Stimulated activated CD8-positive, alpha-beta memory T cell treated with anti-CD3 and anti-CD28 coated beads, Interleukin-12 subunit alpha, Interleukin-12 subunit beta, amount 100 ng/mL, for 1 hour (primary cell): ENCODE measurements around the gene TP63.

ENCODE experiments used
- DNase-seq: peaks from one replicate; pipeline ENCODE4 v3.0.0-alpha.2; 2020; ENCODE audit warnings: low read depth

TP63 gene

DNA sequence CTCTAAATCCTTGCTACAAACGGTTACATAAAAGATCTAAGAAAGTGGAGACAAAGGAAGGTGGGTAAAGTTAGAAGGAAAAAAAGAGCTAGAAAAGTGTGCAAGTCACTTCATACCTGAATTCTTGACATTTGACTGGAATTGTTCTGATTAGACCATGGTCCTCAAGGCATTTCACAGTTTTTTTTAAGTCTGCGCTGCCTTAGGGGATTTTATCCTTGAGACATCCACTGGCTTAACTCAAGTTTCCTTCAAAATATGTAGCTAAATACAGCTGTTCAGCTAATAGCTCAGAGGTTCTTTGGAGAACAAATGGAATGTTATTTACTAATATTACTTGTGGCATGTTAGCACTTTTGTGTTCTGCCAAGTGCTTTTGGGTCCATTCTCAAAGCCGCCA lies 236.9 kb downstream of the TP63 start:
- DNase-seq = no peak

DNA sequence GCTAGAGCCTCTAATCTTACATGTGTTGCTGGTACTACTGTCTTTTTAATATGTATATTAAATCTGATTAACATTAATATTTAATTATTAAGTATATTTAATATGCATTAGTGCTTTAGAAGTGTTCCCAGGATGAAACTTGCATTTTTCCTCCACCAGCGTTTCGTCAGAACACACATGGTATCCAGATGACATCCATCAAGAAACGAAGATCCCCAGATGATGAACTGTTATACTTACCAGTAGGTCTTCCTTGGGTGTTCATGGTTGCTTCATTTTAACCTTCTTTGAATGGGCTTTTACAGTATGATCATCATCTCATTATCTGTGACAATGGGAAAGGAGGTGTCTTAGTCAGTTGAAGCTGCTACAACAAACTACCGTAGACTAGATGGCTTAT lies 238.0 kb downstream of the TP63 start:
- DNase-seq = no peak

DNA sequence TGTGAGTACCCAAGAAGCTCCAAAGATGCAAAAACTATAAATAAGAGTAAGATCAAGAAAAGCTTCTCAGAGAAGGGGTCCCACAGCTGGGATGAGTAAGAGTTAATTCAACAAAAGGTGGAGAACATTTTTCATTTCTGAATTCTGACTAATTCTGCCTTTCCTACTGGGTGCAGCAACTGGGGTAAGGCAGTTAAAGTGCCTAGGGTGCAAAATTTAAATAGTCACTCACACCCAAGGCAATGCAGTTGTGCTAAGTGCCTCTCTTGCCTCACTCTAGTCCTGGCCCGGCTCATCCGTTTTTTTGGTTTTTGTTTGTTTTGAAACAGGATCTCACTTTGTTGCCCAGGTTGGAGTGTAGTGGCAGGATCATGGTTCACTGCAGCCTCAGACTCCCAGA lies 240.2 kb downstream of the TP63 start:
- DNase-seq = no peak

DNA sequence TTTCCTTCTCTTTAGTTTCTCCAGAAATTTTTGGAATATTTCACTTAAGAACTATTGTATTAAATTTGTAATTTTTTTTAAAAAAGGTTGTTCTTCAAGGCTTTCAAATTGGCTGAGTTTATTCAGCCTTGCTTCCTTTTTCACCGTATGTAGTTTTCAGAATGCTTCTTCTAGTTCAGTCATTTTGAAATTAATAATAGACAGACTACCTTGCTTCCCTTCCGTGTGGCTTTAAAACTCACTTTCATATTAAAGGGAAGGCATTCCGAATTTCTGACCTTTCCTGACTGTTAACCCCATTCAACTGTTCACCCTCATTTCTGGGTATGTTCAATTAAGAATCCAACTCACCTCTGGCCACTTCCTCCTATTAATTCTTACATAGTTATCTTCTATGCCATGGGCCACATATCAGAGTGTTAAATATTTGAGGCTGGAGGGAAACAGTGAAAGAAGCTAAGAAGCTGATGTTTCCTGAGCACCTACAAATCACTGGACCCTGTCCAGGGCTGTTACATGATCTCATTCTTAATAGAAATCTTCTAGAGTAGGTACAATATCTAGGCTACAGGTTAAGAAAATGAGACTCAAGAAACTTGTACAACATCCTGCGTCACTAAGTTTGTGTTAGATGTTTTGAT lies 252.0 kb downstream of the TP63 start:
- no peak for DNase-seq

DNA sequence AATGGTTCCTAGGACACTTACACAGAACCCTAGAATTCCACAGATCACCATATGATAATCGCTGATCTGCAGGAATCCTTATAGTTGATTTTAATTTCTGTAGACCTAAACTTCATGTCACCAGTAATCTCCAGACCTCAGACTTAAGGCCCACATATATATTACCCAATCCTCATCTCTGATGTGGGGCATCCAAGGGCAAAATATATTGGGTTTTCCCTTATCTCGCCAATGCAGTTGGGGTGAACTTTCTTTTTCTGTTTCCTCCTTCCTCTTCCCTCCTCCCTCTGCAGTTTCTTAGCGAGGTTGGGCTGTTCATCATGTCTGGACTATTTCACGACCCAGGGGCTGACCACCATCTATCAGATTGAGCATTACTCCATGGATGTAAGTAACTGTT lies 259.3 kb downstream of the TP63 start:
- DNase-seq = no peak

DNA sequence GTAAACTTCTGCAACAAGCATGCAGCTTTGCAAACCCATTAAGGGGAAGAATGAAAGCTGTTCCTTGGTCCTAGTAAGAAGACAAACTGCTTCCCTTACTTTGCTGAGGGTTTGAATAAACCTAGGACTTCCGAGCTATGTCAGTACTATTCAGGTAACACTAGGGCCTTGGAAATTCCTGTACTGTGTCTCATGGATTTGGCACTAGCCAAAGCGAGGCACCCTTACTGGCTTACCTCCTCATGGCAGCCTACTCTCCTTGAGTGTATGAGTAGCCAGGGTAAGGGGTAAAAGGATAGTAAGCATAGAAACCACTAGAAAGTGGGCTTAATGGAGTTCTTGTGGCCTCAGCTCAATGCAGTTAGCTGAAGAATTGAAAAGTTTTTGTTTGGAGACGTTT lies 265.3 kb downstream of the TP63 start:
- DNase-seq = no peak

DNA sequence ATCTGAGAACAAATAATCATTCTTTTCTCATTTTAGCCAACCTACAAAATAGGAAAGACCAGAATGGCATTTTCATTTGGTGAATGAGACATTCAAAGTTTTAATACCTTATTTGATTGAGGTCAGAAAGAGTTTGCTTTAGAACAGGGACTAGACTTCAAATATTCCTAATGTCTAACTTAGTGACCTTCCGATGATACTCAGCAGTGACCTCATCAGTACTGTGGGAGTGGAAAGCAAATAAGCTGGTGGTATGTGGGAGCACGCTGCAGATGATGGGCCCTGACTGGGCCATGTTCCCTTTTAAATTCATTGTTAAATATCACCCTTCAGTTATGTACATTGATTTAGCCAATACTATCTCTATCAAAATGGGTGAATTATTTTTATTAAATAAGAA lies 266.2 kb downstream of the TP63 start:
- no peak for DNase-seq

DNA sequence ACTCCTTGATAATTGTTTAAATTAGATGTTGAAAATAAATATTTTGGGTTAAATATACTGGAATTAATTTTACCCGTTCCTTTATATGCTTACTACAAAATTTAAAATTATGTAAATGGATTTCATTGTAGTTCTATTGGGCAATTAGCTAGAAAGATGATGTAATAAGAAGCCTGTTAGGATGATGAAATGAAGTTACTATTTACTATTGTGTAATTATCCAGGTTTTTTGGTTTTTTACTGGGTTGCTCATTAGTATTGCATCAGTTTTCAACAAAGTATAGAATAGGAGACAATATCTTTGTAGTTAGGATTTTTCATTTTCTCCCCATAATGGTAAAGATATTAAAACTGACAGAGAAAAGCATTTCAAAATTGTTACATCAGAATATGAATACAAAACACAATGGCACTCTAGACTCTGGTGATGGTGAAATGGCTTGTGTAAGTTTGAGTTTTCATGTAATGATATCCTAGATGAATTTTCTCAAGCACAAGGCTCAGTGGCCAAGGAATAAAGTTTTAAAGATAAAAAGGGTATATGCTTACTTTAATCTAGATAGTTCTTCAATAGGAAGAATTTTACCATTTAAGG lies 267.5 kb downstream of the TP63 start:
- DNase-seq = no peak

DNA sequence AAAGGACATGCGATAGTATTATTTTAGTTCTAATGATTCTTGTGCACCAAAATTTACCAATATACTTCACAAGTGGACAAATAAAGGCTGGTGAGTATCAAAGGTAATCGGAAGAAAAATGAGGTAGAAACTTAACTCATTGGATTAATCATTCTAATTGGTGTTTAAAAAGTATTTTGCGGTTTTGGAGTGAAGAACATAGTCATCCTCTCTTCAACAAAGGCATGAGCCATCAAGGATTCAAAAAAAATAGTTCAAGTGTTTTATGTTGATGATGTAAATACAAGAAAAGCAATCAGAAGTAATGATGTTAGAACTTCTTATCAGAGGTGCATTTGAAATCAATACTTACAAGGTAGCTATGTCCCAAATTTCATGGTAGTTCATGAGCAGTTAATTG lies 268.0 kb downstream of the TP63 start:
- DNase-seq = no peak

DNA sequence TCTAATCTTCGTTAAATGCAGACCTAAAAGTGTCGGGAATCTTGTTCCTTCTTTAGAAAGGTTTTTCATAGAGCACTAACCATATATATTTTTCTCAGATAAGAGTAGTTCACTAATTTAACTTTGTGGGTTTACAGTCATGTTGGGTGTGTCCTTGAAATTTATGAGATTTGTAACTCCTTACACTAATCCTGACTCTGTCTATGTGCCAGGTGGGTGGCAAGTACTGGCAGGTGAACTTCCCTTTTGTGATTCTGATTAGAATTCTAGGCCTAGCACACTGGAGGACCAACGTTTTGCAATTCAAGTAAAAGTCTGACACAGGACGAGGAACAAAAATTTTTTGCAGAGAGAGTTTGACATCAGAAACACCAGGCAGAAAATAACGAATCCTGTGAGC lies 269.4 kb downstream of the TP63 start:
- no peak for DNase-seq

DNA sequence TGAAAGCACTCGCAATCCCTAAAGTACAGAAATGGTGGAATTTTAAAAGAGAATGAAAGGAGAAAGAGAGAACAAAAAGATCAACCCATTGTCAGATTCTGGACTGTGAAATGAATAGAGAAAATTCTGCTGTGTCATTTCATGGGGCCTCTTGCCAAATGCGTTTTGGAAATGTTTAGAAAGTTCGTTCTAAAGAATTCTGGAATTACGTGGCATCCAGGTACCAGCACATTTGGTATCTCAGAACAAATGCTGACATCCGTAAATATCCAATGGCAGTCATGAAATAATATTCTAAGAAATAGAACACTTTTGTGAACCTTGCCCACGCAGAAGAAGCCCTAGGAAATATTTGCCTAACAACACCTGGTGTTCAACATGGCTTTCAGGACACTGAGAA lies 270.3 kb downstream of the TP63 start:
- DNase-seq = no peak

DNA sequence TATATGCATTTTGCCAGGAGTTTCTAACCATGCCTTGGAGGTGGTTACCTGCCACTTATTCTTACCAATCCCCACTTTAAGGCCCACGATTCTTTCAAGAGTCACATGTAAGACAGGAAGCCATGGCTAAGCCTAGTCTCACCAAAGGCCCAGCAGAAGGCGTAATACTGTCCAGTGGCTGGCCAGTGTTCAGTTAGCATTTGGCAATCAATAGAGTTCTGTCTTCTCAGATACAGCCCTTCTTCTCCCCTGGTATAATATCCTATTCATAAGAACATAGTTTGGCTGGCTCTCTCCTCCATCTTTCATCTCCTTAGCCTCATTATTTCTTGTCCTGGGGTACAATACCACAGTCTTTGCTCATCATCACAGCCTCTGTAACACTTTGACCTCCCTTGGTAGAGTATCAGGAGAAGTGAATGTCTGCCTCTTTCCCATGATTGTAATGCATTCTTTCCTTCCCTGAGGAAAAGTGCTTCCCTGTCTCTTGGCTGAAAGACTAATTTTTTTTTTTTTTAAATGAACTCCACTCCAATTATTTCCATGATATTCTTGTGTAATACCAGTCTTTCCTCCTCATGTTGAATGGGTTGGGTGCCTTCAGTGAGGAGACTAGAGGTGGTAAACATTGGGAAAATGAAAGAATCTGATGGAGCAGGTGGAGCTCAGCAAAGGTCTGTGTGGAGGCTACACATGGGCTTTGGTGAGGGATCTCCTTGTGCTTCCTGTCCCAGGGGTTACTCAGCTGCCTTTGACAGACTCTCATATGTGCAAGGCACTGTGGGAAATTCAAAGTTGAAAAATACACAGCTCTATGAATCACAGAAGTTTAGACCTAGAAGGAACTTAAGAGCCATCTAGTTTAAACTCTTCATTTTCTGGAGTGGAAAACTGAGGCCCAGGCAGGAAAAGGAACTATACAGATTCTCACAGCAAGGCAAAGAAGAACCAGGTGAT lies 271.3 kb downstream of the TP63 start:
- DNase-seq = no peak

DNA sequence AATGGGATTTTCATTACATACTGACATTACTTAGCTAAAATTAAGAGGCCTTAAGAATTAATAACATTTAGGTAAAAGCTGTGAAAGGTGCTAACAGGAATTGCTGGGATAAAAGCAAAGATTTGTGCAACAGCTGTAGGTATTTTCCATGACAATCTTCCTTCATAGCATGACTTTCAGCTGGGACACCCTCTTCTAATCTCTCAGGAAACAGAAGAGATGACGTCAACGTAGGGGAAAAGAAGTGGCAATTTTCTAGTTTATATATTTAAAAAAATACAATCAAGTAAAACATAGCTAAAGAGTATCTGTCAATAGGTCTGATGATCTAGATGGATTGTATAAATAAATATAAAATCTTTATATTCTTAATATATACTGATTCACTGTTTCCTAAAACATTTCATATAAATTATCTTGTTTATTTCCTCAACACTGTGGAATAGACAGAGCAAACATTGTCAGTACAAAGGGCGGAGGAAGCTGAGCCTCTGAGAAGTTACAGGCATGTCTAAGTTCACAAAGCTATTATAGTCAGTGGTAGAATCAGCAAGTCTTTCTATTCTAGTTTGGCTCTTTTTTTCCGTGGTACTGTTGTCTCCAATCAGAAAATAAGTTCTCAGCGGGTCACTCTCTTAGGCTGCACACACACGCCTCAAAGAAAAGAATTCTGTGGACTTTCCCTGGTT lies 272.5 kb downstream of the TP63 start:
- no peak for DNase-seq

DNA sequence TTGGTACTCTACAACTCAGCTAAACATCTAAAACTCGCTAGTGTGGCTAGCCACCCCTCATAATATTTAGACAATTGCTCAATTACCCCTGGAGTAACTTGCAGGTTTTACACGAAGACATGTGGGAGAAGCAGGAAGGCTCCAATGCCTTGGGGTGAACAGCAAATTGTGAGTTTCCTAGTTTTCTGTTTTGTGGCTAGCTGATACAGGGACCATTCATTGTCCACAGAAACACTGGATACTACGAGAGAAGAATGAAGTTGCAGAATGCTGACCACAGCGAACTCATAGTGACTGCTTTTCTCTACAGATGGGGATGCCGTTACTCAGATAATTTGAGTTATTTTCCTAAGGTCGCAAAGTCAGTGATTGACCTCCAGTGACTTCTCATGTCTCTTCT lies 276.6 kb downstream of the TP63 start:
- DNase-seq = no peak

DNA sequence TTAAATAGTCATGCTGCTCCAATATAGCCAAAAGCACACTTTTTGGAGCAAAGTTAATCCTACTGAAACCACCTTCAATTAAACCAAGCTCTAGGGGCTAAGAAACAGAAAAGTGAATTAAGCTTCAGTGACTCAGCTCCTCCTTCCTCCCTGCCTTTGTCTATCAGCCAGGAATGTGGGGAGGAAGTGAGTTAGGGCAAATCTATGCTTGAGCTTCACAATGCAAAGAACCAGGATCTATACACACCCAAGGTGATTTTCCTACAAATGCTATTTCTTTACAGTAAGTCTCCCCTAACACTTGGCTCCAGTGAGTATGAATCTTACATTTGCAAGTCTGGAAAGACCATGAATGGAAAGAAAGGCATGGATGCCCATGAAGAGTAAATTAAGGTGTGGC lies 277.5 kb downstream of the TP63 start:
- DNase-seq = no peak

DNA sequence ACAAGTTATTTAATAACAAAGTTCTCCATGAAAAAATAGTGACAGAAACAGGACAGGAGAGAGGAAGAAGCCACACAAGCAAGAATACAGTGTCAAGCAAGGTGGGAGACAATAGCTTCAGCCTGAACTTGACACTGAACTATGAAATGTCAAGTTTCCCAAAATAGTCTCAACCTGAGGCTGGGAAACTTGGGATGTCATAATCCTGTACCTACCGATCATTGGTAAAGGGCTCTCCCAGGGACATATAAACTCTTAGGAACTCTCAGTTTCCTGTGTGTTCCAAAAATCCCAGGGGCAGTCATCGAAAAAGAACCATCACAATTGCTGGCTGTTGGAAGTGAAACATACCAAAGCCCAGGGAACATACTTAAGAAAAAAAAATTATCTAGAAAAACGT lies 277.9 kb downstream of the TP63 start:
- DNase-seq = no peak

DNA sequence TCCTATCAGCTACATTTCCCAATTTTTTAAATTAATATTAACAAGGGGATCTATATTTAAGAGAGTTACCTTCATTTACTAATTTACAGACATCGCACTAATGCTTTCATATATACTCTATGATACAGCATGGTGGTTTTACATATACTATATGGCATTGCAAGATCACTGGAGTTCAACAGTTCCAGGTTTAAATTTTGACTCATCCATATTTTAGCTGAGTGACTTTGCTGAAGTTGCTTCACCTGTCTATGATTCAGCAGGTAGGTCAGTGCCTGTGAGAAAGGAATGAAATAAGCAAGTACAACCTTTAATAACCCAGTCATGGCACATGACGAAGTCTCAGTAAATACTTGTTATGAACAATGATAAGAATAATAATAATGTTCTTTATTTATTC lies 278.4 kb downstream of the TP63 start:
- DNase-seq = no peak

DNA sequence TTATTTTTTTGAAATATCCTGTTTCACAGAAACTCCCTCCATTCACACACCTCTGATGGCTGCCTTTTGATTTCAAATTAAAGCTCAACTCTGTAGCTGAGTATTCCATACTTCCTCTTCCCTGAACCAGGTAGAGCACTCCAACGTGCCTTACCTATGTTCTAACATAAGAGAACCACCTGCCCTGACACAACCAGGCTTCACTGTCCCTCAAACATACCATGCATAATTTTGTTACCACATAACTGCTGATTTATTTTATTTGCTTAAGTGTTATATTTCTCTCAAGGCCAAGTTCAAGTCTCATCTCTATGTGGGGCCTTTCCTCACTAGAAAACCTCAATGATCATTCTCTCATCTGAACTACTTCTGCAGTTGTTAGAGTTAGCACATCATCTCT lies 279.8 kb downstream of the TP63 start:
- DNase-seq = no peak

DNA sequence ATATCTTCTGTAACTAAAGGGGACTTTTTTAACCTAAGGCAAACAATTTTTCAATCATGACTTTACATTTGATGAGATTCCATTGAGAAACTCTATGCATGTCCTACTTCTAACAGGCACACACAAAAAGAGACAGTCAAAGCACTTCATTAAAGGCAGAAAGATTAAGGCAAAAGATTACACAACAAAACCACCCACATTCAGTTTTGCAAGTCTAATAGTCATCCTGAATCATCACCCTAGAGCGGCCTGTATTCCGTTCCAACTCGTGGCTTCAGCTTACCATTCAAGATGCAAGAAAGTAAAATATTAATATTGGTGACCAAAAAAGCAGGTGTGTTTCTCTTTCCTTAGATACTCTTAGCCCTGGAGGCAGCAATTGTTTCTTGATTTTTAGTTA lies 283.6 kb downstream of the TP63 start:
- no peak for DNase-seq

DNA sequence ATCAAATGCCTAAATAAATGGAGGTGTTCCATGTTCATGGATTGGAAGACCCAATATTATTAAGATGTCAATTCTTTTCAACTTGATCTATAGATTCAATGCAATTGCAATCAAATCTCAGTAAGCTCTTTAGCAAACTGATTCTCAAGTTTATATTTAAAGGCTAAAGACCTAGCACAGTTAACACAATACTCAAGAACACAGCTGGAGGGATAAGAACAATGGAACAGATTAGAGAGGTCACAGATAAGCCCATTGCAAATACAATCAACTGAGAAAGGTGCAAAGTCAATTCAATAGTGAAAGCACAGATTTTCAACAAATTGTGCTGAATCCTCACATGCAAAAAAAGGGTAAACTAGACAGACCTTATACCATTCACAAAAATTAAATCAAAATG lies 290.6 kb downstream of the TP63 start:
- no peak for DNase-seq

DNA sequence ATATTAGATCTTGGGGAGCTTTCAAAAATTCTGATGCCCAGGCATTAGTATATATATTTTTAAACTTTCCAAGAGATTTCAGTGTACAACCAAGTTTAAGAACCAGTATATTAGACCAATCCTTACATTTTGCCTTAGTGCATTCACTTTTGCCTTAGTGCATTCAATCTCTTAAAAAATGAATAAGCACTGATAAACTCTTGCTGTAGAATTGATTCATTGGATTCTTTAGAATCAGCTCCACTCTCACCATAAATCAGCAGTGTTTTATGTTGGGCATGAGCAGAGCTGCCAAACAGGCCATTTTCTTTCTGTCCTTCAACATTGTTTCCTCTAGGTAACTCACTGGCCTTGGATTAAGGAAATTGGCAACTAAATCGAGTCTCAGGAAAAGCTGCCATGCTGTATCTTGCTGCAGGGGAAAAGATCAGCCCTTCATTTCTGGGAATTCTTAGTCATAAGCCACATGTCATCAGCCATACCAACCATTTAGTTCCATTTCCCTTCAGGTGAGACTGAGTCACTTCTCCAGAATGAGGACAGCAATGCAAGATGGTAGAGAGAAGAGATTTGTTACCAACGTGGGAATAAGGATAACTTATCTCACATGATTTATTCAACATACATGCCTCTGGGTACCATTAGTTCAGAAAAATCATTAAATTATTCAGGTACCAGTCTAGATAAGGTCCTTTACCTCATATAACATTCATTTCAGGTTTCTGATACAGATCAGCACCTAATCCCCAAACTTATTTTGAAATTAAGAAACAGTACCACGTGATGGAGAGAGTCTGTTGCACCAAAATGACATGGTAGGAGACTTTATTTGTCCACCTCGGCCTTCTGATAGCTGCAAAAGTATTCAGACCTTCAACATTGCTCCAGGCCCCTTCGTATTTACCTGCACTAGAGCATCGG lies 297.0 kb downstream of the TP63 start:
- DNase-seq = no peak
